PFSK-1 (cell line): Measurements from ENCODE around the gene RPL36AL.

Experiments used
- FOXP2 ChIP-seq: optimal IDR thresholded peaks from 2 replicates; pipeline ENCODE3; 2011; ENCODE audit warnings: borderline replicate concordance, control low read depth, inconsistent platforms; ENCODE audit not compliant: insufficient read depth; ENCODE audit errors: extremely low read length, extremely low read depth
- POLR2AphosphoS5 ChIP-seq: IDR thresholded peaks from 2 replicates; pipeline ENCODE4 v1.6.1; 2012; ENCODE audit warnings: low read depth, mild to moderate bottlenecking, control low read depth, low read length, moderate library complexity
- SIN3A ChIP-seq: IDR thresholded peaks from 2 replicates; pipeline ENCODE4 v1.6.1; 2012; ENCODE audit warnings: mild to moderate bottlenecking, low read length, moderate library complexity, borderline replicate concordance; ENCODE audit not compliant: insufficient read depth
- TAF1 ChIP-seq: IDR thresholded peaks from 2 replicates; pipeline ENCODE4 v1.6.1; 2012; ENCODE audit warnings: low read length, control low read depth, borderline replicate concordance; ENCODE audit not compliant: insufficient read depth
- TF ChIP-seq, protein P1 (sequence below), 2 experiments: IDR thresholded peaks; 2 replicates each; pipeline versions ENCODE4 v1.6.1 to v1.8.0; 2011 to 2012; ENCODE audit warnings: low read depth in 2 of 2, low read length in 2 of 2, control low read depth in 1 of 2, inconsistent platforms in 1 of 2, mild to moderate bottlenecking in 1 of 2, moderate library complexity in 1 of 2; ENCODE audit not compliant: insufficient read depth in 1 of 2

DNA sequence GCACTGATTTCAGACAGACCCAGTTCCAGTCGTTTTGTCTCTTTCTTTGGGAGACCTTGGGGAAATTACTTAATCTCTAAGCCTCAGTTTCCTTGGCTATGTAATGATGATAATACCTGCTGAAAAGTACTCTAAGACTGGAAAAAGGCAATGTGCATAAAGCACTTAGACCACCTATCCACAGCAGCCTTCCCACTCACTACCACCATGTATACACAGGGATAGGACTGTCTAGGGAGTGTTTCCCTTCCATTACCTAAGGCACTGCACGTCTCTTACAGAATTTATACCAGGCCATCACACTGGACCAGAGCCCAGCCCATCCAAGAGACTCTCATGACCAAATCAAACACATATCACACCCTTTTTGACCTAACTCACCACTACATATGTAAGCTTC lies 40.6 kb downstream of the RPL36AL start:
- TF ChIP-seq TAF1 (no peak), SIN3A (no peak), POLR2AphosphoS5 (no peak), FOXP2 (no peak)
- TF ChIP-seq, protein P1, sequence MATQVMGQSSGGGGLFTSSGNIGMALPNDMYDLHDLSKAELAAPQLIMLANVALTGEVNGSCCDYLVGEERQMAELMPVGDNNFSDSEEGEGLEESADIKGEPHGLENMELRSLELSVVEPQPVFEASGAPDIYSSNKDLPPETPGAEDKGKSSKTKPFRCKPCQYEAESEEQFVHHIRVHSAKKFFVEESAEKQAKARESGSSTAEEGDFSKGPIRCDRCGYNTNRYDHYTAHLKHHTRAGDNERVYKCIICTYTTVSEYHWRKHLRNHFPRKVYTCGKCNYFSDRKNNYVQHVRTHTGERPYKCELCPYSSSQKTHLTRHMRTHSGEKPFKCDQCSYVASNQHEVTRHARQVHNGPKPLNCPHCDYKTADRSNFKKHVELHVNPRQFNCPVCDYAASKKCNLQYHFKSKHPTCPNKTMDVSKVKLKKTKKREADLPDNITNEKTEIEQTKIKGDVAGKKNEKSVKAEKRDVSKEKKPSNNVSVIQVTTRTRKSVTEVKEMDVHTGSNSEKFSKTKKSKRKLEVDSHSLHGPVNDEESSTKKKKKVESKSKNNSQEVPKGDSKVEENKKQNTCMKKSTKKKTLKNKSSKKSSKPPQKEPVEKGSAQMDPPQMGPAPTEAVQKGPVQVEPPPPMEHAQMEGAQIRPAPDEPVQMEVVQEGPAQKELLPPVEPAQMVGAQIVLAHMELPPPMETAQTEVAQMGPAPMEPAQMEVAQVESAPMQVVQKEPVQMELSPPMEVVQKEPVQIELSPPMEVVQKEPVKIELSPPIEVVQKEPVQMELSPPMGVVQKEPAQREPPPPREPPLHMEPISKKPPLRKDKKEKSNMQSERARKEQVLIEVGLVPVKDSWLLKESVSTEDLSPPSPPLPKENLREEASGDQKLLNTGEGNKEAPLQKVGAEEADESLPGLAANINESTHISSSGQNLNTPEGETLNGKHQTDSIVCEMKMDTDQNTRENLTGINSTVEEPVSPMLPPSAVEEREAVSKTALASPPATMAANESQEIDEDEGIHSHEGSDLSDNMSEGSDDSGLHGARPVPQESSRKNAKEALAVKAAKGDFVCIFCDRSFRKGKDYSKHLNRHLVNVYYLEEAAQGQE (IDR thresholded peaks at IDR 0.05; ENCODE audit: insufficient read depth in 1 of 2, low read depth in 2 of 2, low read length in 2 of 2) = no peak
